ENCODE measurements around the gene RNF112. TPM values are rescaled to one million over a fixed set of nuclear protein-coding genes. Genes with fewer than 3 reads are reported as not detected.

Gene RNF112
- total and polyA plus RNA-seq, 2 of the 13 experiments (the other 11 are each of a cell fraction or from before 2014, with no cell fraction given) = 0.05 TPM; not detected in 1

DNA sequence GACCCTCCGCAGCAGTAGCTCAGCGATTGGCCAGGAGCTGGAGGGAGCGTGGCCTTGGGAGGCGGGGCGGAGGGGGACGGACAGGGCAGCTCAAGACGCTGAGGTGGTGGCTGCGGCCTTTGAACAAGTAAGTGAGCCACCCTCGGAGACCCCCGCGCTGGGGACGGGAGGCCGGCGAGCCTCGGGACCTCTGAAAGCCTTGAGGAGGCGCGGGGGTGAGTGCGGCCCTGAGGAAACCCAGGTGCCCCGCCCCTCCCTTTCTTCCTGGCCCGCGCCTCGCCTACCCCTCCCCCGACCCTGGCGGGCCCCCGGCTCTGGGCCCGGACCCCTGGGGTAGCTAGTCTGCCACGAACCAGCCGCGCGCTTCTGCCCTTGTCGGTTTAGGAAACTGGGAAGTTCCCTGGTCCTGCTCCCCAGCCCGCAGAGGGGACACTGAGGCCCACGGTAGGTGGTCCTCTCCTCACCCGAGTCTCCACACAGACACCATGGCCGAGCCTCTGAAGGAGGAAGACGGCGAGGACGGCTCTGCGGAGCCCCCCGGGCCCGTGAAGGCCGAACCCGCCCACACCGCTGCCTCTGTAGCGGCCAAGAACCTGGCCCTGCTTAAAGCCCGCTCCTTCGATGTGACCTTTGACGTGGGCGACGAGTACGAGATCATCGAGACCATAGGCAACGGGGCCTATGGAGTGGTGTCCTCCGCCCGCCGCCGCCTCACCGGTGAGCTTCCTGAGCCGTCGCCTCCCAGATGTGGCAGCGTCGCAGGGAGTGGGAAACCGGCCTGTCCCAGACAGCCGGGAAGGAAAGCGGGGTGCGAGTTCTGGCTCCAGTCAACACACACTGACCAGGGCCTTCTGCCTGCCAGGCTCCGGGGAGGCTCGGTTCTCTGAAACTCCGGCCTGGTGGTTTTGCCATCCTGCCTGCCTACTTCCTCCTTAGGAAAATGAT, 32.3 kb upstream of the RNF112 start, which contains the start of gene MAPK7 (continued):
- TF ChIP-seq, protein P1, sequence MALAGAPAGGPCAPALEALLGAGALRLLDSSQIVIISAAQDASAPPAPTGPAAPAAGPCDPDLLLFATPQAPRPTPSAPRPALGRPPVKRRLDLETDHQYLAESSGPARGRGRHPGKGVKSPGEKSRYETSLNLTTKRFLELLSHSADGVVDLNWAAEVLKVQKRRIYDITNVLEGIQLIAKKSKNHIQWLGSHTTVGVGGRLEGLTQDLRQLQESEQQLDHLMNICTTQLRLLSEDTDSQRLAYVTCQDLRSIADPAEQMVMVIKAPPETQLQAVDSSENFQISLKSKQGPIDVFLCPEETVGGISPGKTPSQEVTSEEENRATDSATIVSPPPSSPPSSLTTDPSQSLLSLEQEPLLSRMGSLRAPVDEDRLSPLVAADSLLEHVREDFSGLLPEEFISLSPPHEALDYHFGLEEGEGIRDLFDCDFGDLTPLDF (CRISPR knock-in tag; IDR thresholded peaks at IDR 0.05) = no peak
- TF ChIP-seq ZNF546 (CRISPR knock-in tag; conservative IDR thresholded peaks at IDR 0.05) (no peak), ZBTB7B (CRISPR knock-in tag; IDR thresholded peaks at IDR 0.05) (no peak), ZNF749 (CRISPR knock-in tag; IDR thresholded peaks at IDR 0.05; ENCODE audit: borderline replicate concordance) (peak; percentile 84; the same call in 1 of the 2 replicates), ZNF703 (CRISPR knock-in tag; IDR thresholded peaks at IDR 0.05; ENCODE audit: borderline replicate concordance) (no peak), ZNF639 (CRISPR knock-in tag; conservative IDR thresholded peaks at IDR 0.05) (no peak), ZBTB34 (CRISPR knock-in tag; IDR thresholded peaks at IDR 0.05) (0 out of 2 replicates have a peak, but pooled peaks have one; percentile 26), DZIP1 (CRISPR knock-in tag; IDR thresholded peaks at IDR 0.05) (no peak), ZBTB49 (CRISPR knock-in tag; IDR thresholded peaks at IDR 0.05; ENCODE audit: borderline replicate concordance) (no peak), ATF7-NPFF (CRISPR knock-in tag; IDR thresholded peaks at IDR 0.05; ENCODE audit: low read depth) (0 out of 2 replicates have a peak, but pooled peaks have one; percentile 59), ZSCAN30 (CRISPR knock-in tag; IDR thresholded peaks at IDR 0.05) (no peak), ZNF672 (CRISPR knock-in tag; IDR thresholded peaks at IDR 0.05) (no peak)
- TF ChIP-seq, protein P2, sequence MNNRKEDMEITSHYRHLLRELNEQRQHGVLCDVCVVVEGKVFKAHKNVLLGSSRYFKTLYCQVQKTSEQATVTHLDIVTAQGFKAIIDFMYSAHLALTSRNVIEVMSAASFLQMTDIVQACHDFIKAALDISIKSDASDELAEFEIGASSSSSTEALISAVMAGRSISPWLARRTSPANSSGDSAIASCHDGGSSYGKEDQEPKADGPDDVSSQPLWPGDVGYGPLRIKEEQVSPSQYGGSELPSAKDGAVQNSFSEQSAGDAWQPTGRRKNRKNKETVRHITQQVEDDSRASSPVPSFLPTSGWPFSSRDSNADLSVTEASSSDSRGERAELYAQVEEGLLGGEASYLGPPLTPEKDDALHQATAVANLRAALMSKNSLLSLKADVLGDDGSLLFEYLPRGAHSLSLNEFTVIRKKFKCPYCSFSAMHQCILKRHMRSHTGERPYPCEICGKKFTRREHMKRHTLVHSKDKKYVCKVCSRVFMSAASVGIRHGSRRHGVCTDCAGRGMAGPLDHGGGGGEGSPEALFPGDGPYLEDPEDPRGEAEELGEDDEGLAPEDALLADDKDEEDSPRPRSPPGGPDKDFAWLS (CRISPR knock-in tag; IDR thresholded peaks at IDR 0.05; ENCODE audit: borderline replicate concordance) = no peak
- TF ChIP-seq, protein P3, sequence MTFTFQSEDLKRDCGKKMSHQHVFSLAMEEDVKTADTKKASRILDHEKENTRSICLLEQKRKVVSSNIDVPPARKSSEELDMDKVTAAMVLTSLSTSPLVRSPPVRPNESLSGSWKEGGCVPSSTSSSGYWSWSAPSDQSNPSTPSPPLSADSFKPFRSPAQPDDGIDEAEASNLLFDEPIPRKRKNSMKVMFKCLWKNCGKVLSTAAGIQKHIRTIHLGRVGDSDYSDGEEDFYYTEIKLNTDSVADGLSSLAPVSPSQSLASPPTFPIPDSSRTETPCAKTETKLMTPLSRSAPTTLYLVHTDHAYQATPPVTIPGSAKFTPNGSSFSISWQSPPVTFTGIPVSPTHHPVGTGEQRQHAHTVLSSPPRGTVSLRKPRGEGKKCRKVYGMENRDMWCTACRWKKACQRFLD (CRISPR knock-in tag; IDR thresholded peaks at IDR 0.05; ENCODE audit: borderline replicate concordance) = no peak

Data from HepG2 (cell line).